Right lobe of liver (tissue), 6 donors: ENCODE data around the gene RASSF5. TPM values are rescaled to one million over a fixed set of nuclear protein-coding genes. Genes with fewer than 3 reads are reported as not detected.
"Not testable (repeated sequence)": the region's sequence is repeated elsewhere in the genome, so short reads cannot be mapped to it uniquely, and the experiment has no call there.

Experiments
- ATAC-seq, 4 donors: fragments of 200-7000 bp; cut with Tn5 transposase; one replicate each; pipeline ENCODE4 v1.9.1; 2020; ENCODE audit warnings: mild to moderate bottlenecking in 4 of 4, moderate library complexity in 4 of 4
- DNase-seq, 3 donors: peaks; one replicate each; pipeline ENCODE4 v3.0.0-alpha.2; 2020
- H3K27ac ChIP-seq, 3 donors: fragments of 200-600 bp; one replicate each; pipeline ENCODE4 v1.8.0; 2022
- H3K27me3 ChIP-seq, 2 donors: fragments of 200-600 bp; one replicate each; pipeline ENCODE4 v1.8.0; 2022
- H3K36me3 ChIP-seq, 4 donors: fragments of 200-600 bp; sonication (generic) in 1 of 4; one replicate each; pipeline versions ENCODE4 v1.5.1 to v1.8.0; 2017 to 2022; ENCODE audit warnings: control low read depth in 1 of 4
- H3K4me1 ChIP-seq, 4 donors: fragments of 200-600 bp; sonication (generic) in 1 of 4; one replicate each; pipeline versions ENCODE4 v1.5.1 to v1.8.0; 2017 to 2022; ENCODE audit warnings: control low read depth in 1 of 4
- H3K4me3 ChIP-seq, 3 donors: fragments of 200-600 bp; one replicate each; pipeline ENCODE4 v1.8.0; 2022
- H3K9me3 ChIP-seq, 4 donors: fragments of 200-600 bp; sonication (generic) in 1 of 4; one replicate each; pipeline versions ENCODE4 v1.5.1 to v1.8.0; 2017 to 2022; ENCODE audit warnings: control low read depth in 1 of 4
- POLR2A ChIP-seq: fragments of 450-650 bp; IDR thresholded peaks from one replicate; pipeline ENCODE4 v1.6.1; 2017; ENCODE audit warnings: antibody characterized with exemption, mild to moderate bottlenecking
- WGBS: methylation state at CpG from one replicate; pipeline ENCODE4 v1.1.6; 2018; ENCODE audit warnings: low coverage, low lambda C conversion rate; ENCODE audit not compliant: insufficient coverage; ENCODE audit errors: missing lambda C conversion rate; 5-methylcytosine and 5-hydroxymethylcytosine counted together
- intact Hi-C, 2 donors: fragments of 100-400 bp; cut with DNase I; formaldehyde crosslinking; loops; one replicate each; pipeline versions ENCODE4 v1.11.2 to v1.14.1; 2022
- total RNA-seq, 6 experiments: library from RNA; depleted of rRNA in 2 of 6; stranded (reverse); fragments of >200 nt in 2 of 6; fragmentation: NEBNext Ultra II Directional in 3 of 6; extraction: Animal tissue kit (Norgen Biotek cat#: 25700) in 3 of 6; gene quantifications; one replicate each; pipeline versions ENCODE4 v1.1.0 to v1.2.4, GENCODE V29; 2016 to 2023
- TF ChIP-seq, protein P1 (sequence below), 4 donors: fragments of 200-600 bp in 3 of 4; fragments of 450-650 bp in 1 of 4; IDR thresholded peaks; one replicate each; pipeline versions ENCODE4 v1.5.1 to v1.8.0; 2016 to 2022; ENCODE audit warnings: antibody characterized with exemption in 4 of 4, mild to moderate bottlenecking in 2 of 4
- donor health status: DM: no; HTN: yes; CAD: no.
- donor health status: DM: no; HTN: no; CAD: no.
- donor health status: DM: no; HTN: no; CAD: no.
- donor health status: DM: no; HTN: yes; CAD: no.
- donor health status: DM: no; HTN: yes; CAD: no.

The RASSF5 gene
- total RNA-seq, 6 experiments from 2014 or later, result 8.1 to 18.8 (median 12.6) TPM

DNA sequence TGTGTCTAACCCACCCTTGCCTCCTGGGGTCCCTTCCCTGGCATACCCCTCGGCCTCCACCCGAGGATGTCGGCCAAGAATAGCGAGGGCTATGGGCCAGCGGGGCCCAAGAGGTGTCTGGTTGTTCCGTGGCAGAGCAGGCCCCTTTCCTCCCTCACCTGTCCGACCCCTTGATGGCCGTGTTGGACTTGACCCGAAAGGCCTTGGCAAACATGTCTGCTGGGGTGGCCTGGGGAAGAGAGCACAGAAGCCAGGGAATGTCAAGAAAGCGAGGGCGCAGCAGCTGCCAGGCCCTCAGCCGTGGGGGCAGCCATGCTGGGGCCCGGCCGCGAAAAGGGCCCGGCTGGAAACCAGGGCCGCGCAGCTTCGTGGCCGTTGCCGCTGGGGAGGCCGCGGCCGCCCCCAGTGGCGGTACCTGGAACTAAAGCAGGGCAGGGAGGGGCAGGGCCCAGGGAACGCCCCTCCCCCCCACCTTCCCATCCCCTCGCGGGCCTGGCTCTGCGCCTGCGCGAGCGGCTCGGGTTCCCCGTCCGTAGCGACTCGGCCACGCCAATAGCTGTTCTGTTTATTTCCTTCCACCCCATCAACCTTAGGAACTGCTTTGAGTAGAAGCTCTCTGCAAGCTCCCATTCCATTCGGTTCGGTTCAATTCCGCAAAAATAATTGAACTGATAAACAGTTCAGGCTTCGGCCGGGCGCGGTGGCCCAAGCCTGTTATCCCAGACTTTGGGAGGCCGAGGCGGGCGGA, 105.0 kb downstream of the RASSF5 start, which contains the start of gene EIF2D:
Gene EIF2D (minus strand): TSS at position 337 of the 748 bp plus-strand sequence. CDS start 123 bp downstream, at position 214.
- peak; percentile 99 to 100 (median 100) for ATAC-seq
- Histone ChIP-seq H3K4me3 (peak within 1 kb of the TSS; percentile 63 to 88 (median 78)), H3K9me3 (no peaks in the 10 kb centered on the region), H3K36me3 (peaks cover 0 to 19% (median 4%) of the 10 kb centered on the region in 4 donors), H3K27me3 (no peaks in the 10 kb centered on the region), H3K4me1 (peaks cover 0 to 9% (median 3%) of the 10 kb centered on the region in 4 donors), H3K27ac (peak within 1 kb of the TSS; percentile 74 to 85 (median 83))
- 12% methylated on average over 31 of the region's 48 CpGs for WGBS
- intact Hi-C loops, result no loop called here
- DNase-seq, result peak; percentile 94 to 96 (median 95)
- TF ChIP-seq, protein P1, sequence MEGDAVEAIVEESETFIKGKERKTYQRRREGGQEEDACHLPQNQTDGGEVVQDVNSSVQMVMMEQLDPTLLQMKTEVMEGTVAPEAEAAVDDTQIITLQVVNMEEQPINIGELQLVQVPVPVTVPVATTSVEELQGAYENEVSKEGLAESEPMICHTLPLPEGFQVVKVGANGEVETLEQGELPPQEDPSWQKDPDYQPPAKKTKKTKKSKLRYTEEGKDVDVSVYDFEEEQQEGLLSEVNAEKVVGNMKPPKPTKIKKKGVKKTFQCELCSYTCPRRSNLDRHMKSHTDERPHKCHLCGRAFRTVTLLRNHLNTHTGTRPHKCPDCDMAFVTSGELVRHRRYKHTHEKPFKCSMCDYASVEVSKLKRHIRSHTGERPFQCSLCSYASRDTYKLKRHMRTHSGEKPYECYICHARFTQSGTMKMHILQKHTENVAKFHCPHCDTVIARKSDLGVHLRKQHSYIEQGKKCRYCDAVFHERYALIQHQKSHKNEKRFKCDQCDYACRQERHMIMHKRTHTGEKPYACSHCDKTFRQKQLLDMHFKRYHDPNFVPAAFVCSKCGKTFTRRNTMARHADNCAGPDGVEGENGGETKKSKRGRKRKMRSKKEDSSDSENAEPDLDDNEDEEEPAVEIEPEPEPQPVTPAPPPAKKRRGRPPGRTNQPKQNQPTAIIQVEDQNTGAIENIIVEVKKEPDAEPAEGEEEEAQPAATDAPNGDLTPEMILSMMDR (IDR thresholded peaks at IDR 0.05), result peak; percentile 98 to 99 (median 98)
- TF ChIP-seq POLR2A, result peak; percentile 90

GRCh38 chr1:206626396-206626795, 119.1 kb downstream of the RASSF5 start:
- H3K27ac ChIP-seq, H3K4me3 ChIP-seq, DNase-seq, H3K36me3 ChIP-seq, H3K4me1 ChIP-seq, intact Hi-C loops, ATAC-seq, H3K27me3 ChIP-seq, H3K9me3 ChIP-seq: not testable (repeated sequence)
- 87% methylated on average over 2 of the region's 2 CpGs for WGBS

GRCh38 chr1:206628916-206629315, 121.6 kb downstream of the RASSF5 start:
- DNase-seq, result no peak
- H3K27me3 ChIP-seq, result no peaks in the 10 kb centered on the region
- H3K4me3 ChIP-seq, result no peak overlapping the region
- no peak for ATAC-seq
- intact Hi-C loops, result no loop called here
- no peak overlapping the region for H3K27ac ChIP-seq
- H3K9me3 ChIP-seq, result no peaks in the 10 kb centered on the region
- TF ChIP-seq, protein P1 (IDR thresholded peaks at IDR 0.05), result no peak
- TF ChIP-seq POLR2A, result no peak
- H3K36me3 ChIP-seq, result no peaks in the 10 kb centered on the region
- WGBS, result 80% methylated on average over 1 of the region's 1 CpG
- H3K4me1 ChIP-seq, result peaks cover 0 to 5% (median 0%) of the 10 kb centered on the region in 4 donors

- Histone ChIP-seq H3K27ac (no peak overlapping the region), H3K4me1 (peaks cover 0 to 17% (median 0%) of the 10 kb centered on the region in 4 donors), H3K9me3 (no peaks in the 10 kb centered on the region), H3K4me3 (no peak overlapping the region), H3K27me3 (no peaks in the 10 kb centered on the region), H3K36me3 (no peaks in the 10 kb centered on the region)
- 34% methylated on average over 4 of the region's 4 CpGs for WGBS
- DNase-seq (peak in 1 of 3 donors; percentile 56), ATAC-seq (peak in 1 of 4 donors; percentile 8)
- intact Hi-C loops, result loop anchor here in 1 of 2 donors (10.0 kb wide), 1 partner anchor 284 kb away; no protein-coding TSS in a partner anchor
- no peak for TF ChIP-seq POLR2A
- TF ChIP-seq, protein P1 (IDR thresholded peaks at IDR 0.05), result peak; percentile 39 to 51 (median 49)
These were observed 123.8 kb downstream of the RASSF5 start for GRCh38 chr1:206631085-206631509.

DNA sequence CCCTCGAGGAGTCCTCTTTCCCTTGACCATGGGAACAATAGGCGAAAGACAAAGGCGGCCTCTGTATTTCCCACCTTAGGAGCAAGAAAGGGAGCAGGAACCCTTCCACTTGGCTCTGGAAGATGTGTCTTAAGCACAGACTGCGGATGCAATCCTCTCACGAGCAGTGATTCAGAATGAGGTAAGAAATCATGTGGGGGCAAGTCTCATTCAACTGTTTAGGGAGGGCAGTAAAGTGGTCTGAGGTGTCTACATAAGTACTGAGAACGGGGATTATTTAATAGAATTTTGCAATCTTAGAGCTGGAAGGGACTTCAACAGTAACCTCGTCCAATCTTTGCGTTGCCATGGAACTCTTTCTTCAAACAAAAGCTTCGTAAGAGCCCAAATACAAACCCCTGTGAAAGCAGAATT, 126.4 kb downstream of the RASSF5 start:
- no peak for DNase-seq
- Histone ChIP-seq H3K27me3 (no peaks in the 10 kb centered on the region), H3K36me3 (no peaks in the 10 kb centered on the region), H3K4me3 (no peak overlapping the region), H3K4me1 (peaks cover 0 to 17% (median 0%) of the 10 kb centered on the region in 4 donors), H3K9me3 (no peaks in the 10 kb centered on the region), H3K27ac (peak overlapping the region in 2 of 3 donors; percentile 35 to 68)
- intact Hi-C loops, result loop anchor here in 1 of 2 donors (10.0 kb wide), 1 partner anchor 281 kb away; no protein-coding TSS in a partner anchor
- TF ChIP-seq, protein P1 (IDR thresholded peaks at IDR 0.05), result no peak
- no peak for TF ChIP-seq POLR2A
- ATAC-seq, result peak; percentile 9 to 50 (median 26)
- 34% methylated on average over 7 of the region's 9 CpGs for WGBS
